Stimulated activated CD8-positive, alpha-beta memory T cell treated with anti-CD3 and anti-CD28 coated beads, Interleukin-15, amount 100 ng/mL, for 4 hours (primary cell): Measurements from ENCODE around the gene HEMK1.

Experiments
- DNase-seq, 2 donors: peaks; one replicate each; pipeline ENCODE4 v3.0.0-alpha.2; 2020; ENCODE audit warnings: low read depth in 2 of 2

HEMK1 gene

DNA sequence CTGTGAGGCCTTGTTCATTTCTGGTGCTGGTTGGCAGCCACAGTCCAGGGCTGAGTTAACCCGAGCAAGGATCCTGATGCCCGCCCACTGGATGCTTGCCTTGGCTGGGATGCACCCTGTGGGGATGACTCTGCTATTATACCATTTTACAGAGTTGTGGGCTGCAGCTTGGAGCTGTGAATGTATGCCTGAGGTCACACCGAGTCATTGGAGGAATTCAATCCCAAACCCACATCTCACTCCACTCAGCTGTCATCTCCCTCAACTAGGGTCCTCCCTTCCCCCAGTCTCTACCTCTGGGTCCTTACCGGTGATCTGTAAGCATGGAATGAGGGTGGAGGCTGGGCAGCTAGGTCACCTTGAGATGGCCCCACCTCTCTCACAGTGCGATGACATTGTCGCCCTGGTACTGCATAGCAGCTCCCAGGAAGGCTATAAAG lies 69.8 kb downstream of the HEMK1 start:
- no peak for DNase-seq

DNA sequence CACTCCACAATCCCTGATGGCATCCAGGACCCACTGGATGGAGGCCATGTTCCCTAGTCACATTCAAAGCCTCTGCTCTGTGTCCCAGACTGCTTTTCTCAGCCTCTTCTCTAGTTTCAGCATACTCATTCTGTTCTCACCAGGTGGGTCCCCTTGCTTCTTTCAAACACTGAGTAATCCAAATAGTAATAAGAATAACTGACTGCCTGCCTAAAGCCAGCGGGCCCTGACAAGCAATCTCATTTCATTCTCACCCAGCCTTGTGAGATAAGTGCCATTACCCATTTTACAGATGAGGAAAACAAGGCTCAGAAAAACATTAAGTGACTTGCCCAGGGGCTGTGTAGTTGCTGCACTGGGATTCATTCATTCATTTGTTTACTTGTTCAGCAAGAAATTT lies 73.1 kb downstream of the HEMK1 start:
- DNase-seq: no peak

DNA sequence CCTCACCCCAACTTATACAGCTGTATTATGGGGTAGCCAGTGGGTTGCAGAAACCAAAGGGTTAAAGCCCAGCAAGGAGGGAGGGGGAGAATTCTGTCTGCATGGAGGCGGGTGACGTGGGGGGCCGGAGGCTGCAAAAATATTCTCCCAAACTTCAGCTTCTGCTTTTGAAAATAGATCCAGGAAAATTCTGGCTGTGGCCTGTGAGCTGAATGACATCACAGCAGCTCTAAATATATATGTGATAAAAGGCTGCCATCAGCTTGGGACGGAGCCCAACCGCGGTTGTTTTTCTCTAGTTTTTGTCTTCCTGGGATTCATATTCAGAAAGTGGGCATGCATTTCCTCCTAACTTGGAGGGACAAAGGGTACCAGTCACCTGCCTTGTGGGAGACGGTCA lies 75.2 kb downstream of the HEMK1 start:
- DNase-seq: no peak

DNA sequence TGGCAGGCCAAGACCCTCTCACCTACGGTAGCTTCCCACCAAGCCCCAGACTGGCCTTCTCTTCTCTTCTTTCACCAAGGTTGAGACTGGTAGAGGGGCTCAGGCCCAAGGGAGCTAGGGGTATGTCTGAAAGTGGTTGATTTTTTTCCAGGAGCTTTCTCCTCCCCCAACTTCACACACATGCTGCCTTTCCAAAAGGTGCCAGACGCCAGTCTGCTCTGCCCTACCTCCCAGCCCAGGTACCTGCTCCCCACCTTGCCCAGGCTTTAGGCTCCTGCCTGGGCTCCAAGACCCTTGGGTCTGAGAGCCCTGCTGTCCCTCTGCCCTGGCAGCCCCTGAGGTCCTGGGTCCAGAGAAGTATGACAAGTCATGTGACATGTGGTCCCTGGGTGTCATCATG lies 76.1 kb downstream of the HEMK1 start:
- no peak for DNase-seq
